ENCODE data around the gene SERPINB1.
"Not testable (repeated sequence)": the region's sequence is repeated elsewhere in the genome, so short reads cannot be mapped to it uniquely, and the experiment has no call there.

The SERPINB1 gene

DNA sequence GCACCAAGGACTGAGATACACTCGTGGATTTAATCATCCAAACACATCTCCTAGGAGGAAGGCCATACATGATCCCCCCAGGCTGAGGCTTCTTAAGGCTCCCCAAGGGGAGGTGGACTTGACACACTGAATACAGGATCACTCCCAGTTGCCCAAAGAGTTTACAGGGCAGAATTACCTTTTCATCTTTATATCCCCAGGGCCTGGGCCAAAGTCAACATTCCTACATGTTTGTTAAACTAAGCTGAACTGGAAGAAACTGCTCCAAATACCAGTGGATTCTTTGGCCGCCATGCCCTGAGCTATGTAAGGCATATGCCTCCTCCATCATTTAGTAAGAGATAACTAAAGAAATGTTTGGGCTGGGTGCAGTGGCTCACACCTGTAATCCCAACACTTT lies 22.2 kb upstream of the SERPINB1 start:
- DNase-seq: no peak
- H3K27ac ChIP-seq: no peak overlapping the region
- H3K27me3 ChIP-seq (ENCODE audit: insufficient read depth, low read depth, severe bottlenecking): no peaks in the 10 kb centered on the region
- TF ChIP-seq, protein P1, sequence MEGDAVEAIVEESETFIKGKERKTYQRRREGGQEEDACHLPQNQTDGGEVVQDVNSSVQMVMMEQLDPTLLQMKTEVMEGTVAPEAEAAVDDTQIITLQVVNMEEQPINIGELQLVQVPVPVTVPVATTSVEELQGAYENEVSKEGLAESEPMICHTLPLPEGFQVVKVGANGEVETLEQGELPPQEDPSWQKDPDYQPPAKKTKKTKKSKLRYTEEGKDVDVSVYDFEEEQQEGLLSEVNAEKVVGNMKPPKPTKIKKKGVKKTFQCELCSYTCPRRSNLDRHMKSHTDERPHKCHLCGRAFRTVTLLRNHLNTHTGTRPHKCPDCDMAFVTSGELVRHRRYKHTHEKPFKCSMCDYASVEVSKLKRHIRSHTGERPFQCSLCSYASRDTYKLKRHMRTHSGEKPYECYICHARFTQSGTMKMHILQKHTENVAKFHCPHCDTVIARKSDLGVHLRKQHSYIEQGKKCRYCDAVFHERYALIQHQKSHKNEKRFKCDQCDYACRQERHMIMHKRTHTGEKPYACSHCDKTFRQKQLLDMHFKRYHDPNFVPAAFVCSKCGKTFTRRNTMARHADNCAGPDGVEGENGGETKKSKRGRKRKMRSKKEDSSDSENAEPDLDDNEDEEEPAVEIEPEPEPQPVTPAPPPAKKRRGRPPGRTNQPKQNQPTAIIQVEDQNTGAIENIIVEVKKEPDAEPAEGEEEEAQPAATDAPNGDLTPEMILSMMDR (IDR thresholded peaks at IDR 0.05; ENCODE audit: low read depth, low read length): no peak
- H3K4me3 ChIP-seq (ENCODE audit: low read depth, low read length): no peak overlapping the region
- H3K9me3 ChIP-seq (ENCODE audit: severe bottlenecking): no peaks in the 10 kb centered on the region
- no peaks in the 10 kb centered on the region for H3K36me3 ChIP-seq

DNA sequence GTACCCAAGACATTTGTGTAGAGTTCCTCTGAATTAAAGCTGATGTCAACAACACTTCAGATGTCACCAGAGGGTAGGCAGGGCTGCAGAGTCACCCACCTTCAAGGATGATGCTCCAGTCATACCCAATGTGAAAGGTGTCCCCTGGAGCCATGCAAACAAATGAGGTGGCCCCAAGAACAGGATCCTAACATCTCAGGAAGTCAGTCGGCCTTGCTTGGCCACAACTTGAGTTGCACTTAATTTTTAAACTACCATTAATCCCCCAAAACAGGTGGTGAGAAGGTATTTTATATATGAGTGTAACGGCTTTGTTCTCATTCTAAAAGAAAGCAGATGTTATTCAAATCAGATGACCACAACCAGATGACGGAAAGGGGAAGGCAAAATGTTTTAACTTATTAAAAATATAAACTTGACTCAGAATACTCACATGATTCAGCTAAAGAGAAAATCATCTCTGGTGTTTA lies 21.1 kb upstream of the SERPINB1 start:
- Histone ChIP-seq H3K9me3 (ENCODE audit: severe bottlenecking) (no peaks in the 10 kb centered on the region), H3K36me3 (no peaks in the 10 kb centered on the region), H3K27me3 (ENCODE audit: insufficient read depth, low read depth, severe bottlenecking) (no peaks in the 10 kb centered on the region), H3K4me3 (ENCODE audit: low read depth, low read length) (no peak overlapping the region), H3K27ac (no peak overlapping the region)
- TF ChIP-seq, protein P1 (IDR thresholded peaks at IDR 0.05; ENCODE audit: low read depth, low read length): no peak
- DNase-seq: no peak

DNA sequence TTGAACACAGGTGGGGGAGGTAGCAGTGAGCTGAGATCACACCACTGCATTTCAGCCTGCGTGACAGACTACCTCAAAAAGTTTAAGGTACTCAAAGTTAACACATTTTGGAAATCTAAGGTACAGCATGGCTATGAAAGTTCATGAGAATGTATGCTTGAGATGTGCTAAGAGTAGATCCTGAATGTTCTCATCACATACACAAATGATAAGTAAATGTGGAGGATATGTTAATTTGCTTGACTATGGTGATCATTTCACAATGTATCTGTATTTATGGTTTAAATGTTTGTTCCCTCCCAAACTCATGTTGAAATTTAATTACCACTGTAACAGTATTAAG lies 20.1 kb upstream of the SERPINB1 start:
- H3K27ac ChIP-seq: no peak overlapping the region
- H3K4me3 ChIP-seq (ENCODE audit: low read depth, low read length): no peak overlapping the region
- TF ChIP-seq, protein P1 (IDR thresholded peaks at IDR 0.05; ENCODE audit: low read depth, low read length): no peak
- H3K27me3 ChIP-seq (ENCODE audit: insufficient read depth, low read depth, severe bottlenecking): no peaks in the 10 kb centered on the region
- H3K9me3 ChIP-seq (ENCODE audit: severe bottlenecking): no peaks in the 10 kb centered on the region
- DNase-seq: no peak
- no peaks in the 10 kb centered on the region for H3K36me3 ChIP-seq

DNA sequence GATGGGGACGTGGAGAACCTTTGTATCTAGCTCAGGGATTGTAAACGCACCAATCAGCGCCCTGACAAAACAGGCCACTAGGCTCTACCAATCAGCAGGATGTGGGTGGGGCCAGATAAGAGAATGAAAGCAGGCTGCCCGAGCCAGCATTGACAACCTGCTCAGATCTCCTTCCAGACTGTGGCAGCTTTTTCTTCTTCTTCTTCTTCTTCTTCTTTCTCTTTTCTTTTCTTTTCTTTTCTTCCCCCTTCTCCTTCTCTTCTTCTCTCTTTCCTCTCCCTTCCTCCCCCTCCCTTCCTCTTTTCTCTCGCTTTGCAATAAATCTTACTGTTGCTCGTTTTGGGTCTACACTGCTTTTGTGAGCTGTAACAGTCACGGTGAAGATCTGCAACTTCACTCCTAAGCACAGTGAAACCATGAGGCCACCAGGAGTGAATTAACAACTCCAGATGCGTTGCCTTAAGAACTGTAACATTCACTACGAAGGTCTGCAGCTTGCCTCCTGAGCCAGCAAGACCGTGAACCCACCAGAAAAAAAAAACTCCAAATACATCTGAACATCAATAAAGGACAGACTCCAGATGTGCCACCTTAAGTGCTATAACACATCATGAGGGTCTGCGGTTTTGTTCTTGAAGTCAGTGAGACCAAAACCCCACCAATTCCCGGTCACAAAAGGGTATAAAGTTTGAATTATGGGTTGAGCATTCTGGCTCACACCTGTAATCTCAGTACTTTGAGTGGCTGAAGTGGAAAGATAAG lies 19.6 kb upstream of the SERPINB1 start:
- Histone ChIP-seq H3K36me3 (no peaks in the 10 kb centered on the region), H3K27ac (no peak overlapping the region), H3K4me3 (ENCODE audit: low read depth, low read length) (no peak overlapping the region), H3K27me3 (ENCODE audit: insufficient read depth, low read depth, severe bottlenecking) (no peaks in the 10 kb centered on the region), H3K9me3 (ENCODE audit: severe bottlenecking) (no peaks in the 10 kb centered on the region)
- TF ChIP-seq, protein P1 (IDR thresholded peaks at IDR 0.05; ENCODE audit: low read depth, low read length): no peak
- no peak for DNase-seq

DNA sequence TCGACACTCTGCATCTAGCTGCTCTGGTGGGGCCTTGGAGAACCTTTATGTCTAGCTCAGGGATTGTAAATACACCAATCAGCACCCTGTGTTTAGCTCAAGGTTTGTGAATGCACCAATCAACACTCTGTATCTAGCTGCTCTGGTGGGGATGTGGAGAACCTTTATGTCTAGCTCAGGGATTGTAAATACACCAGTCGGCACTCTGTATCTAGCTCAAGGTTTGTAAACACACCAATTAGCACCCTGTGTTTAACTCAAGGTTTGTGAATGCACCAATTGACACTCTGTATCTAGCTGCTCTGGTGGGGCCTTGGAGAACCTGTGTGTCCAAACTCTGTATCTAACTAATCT lies 19.0 kb upstream of the SERPINB1 start:
- H3K27me3 ChIP-seq (ENCODE audit: insufficient read depth, low read depth, severe bottlenecking); H3K4me3 ChIP-seq (ENCODE audit: low read depth, low read length); H3K27ac ChIP-seq; H3K9me3 ChIP-seq (ENCODE audit: severe bottlenecking); H3K36me3 ChIP-seq; DNase-seq: not testable (repeated sequence)

DNA sequence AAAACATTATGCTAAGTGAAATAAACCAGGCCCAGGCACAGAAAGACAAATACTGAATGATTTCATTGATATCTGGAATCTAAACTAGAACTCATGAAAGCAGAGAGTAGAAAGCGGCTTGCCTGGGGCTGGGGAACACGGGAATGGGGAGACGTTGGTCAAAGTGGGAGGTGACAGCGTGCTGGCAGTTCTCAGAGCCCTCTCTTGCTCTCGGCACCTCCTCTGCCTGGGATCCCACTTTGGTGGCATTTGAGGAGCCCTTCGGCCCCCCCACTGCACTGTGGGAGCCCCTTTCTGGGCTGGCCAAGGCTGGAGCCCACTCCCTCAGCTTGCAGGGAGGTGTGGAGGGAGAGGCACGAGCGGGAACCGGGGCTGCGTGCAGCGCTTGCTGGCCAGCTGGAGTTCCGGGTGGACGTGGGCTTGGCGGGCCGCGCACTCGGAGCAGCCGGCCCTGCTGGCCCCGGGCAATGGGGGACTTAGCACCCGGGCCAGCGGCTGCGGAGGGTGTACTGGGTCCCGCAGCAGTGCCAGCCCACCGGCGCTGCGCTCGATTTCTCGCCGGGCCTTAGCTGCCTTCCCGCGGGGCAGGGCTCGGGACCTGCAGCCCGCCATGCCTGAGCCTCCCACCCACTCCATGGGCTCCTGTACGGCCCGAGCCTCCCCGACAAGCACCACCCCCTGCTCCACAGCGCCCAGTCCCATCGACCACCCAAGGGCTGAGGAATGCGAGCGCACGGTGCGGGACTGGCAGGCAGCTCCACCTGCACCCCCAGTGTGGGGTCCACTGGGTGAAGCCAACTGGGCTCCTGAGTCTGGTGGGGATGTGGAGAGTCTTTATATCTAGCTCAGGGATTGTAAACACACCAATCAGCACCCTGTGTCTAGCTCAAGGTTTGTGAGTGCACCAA lies 18.4 kb upstream of the SERPINB1 start:
- DNase-seq; H3K4me3 ChIP-seq (ENCODE audit: low read depth, low read length); H3K9me3 ChIP-seq (ENCODE audit: severe bottlenecking); H3K27ac ChIP-seq; H3K36me3 ChIP-seq; H3K27me3 ChIP-seq (ENCODE audit: insufficient read depth, low read depth, severe bottlenecking): not testable (repeated sequence)
